Measurements from ENCODE around the gene RABEP1.
"Not testable (repeated sequence)": the region's sequence is repeated elsewhere in the genome, so short reads cannot be mapped to it uniquely, and the experiment has no call there.

The RABEP1 gene

DNA sequence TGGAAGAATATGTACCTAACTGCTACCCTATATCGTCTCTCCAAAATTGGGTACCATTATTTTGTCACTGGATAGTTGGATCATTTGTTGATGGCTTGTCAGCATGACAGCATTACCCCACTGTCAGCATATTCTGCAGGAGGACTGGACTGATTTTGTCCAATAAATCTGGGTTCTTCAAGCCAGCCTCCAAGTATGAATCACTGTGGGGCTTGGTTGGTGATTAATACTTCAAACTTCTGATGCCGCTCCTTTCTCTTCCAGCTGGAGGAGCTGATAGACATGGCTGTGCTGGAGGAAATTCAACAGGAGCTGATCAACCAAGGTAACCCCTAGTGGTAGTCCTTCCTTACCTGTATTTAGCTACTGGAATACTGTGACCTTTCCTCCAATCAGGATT lies 140.4 kb downstream of the RABEP1 start:
- no peak for DNase-seq

- no peak for DNase-seq
Measured at GRCh38 chr17:5424909-5425308, 142.8 kb downstream of the RABEP1 start.

DNA sequence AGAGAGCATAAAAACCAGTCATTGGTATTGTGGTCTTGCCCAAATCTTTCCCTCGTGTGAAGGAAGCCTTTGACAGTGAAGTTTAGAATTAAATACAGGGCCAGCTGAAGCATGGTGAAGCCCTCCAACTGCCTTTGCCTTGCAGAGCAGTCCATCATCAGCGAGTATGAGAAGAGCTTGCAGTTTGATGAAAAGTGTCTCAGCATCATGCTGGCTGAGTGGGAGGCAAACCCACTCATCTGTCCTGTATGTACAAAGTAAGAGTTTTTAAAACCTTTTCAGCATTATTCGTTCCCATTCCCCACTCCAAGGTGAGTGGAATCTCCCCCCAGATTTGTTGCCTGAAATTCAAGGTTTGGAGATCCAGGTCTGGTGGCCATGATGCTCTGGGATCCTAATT lies 143.7 kb downstream of the RABEP1 start:
- no peak for DNase-seq

GRCh38 chr17:5429191-5429887 lies 147.3 kb downstream of the RABEP1 start:
- no peak for DNase-seq

DNA sequence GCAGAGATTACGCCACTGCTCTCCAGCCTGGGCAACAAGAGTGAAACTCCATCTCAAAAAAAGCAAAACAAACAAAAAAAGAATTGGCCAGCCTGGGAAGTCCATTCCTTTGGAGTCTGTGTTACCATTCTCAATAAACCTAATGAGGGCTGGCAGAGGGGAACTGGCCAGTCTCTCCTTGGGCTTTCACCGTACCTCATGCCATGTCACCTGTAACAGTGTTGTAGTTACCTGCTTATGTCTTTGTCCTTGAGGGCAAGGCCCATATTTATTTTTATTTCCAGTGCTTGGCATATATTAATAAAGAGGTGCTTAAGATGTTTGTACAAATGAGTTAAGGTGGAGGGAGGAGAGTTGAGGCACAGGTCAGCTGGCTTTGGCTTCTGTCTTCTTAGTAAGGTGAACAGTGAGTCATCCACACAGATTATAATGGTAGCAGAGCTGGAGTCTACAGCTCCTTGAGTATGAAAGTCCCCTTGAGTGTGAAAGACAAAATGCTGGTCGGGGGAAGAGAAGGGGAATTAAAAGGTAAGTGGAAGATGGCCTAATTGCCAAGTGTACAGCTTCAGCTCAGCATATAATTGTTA lies 148.4 kb downstream of the RABEP1 start:
- no peak for DNase-seq

DNA sequence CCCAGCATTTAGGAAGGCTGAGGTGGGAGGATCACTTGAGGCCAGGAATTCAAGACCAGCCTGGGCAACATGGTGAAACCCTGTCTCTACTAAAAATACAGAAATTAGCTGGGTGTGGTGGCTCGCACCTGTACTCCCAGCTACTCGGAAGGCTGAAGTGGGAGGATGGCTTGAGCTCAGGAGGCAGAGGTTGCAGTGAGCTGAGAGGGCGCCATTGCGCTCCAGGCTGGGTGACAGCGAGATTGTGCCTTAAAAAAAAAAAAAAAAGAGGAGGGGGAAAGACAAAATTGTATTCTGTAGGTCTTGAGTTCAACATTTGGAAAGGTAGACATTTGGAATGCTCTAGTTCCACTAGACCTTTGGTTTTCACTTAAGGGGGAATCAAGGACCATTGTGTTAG lies 149.2 kb downstream of the RABEP1 start:
- not testable (repeated sequence) for DNase-seq

- DNase-seq: no peak
Measured at GRCh38 chr17:5431949-5432556, 150.0 kb downstream of the RABEP1 start.

DNA sequence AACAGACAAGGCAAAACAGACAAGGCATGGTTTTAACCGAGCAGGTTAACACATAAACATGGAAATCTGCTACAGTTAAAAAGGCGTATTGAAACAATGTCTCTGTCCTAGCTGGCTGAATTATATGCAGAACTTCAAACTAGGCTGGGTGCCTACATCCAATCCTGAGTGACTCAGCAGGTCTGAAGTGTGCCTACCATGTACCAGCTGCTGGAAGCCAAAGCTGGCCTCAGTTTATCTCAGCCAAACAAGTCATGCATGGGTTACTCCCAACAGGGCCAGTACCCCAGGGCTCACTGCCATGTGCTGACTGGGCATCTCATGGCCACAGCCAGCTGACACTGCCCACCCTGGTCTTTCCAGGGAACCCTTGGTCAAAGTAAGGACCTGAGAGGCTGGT lies 152.9 kb downstream of the RABEP1 start:
- no peak for DNase-seq
